IgD-negative memory B cell (primary cell): ENCODE results near the gene MUC4. TPM values are rescaled to one million over a fixed set of nuclear protein-coding genes. Genes with fewer than 3 reads are reported as not detected.
A peak's percentile ranks its signal among the peaks of the same experiment; 100 is the strongest.
"Not testable (repeated sequence)": the region's sequence is repeated elsewhere in the genome, so short reads cannot be mapped to it uniquely, and the experiment has no call there.

Experiments used
- H3K27ac Mint-ChIP-seq, 3 donors: one replicate each; pipeline ENCODE4 v1.8.0; 2020 to 2022; ENCODE audit warnings: mild to moderate bottlenecking in 3 of 3, mixed read lengths in 3 of 3, moderate library complexity in 1 of 3
- H3K27me3 Mint-ChIP-seq: one replicate; pipeline ENCODE4 v1.8.0; 2021; ENCODE audit warnings: mixed read lengths
- H3K36me3 Mint-ChIP-seq: one replicate; pipeline ENCODE4 v1.8.0; 2020; ENCODE audit warnings: mild to moderate bottlenecking, mixed read lengths
- H3K4me1 Mint-ChIP-seq, 3 donors: one replicate each; pipeline ENCODE4 v1.8.0; 2020 to 2022; ENCODE audit warnings: mixed read lengths in 3 of 3, mild to moderate bottlenecking in 1 of 3
- H3K4me3 Mint-ChIP-seq, 4 donors: one replicate each; pipeline ENCODE4 v1.8.0; 2020 to 2022; ENCODE audit warnings: mild to moderate bottlenecking in 4 of 4, mixed read lengths in 4 of 4, moderate library complexity in 3 of 4
- H3K9me3 Mint-ChIP-seq, 3 donors: one replicate each; pipeline ENCODE4 v1.8.0; 2020 to 2021; ENCODE audit warnings: mixed read lengths in 3 of 3, mild to moderate bottlenecking in 1 of 3
- polyA plus RNA-seq: library from polyadenylated mRNA; unstranded; fragments of 300-500 nt; fragmentation: Illumina TruSeq; gene quantifications from one replicate; pipeline ENCODE4 v1.2.3, GENCODE V29; 2021

Gene MUC4
- polyA plus RNA-seq, 1 donor from 2014 or later: 0.01 TPM

GRCh38 chr3:195808741-195809290, 2.9 kb downstream of the MUC4 start:
- Mint-ChIP-seq H3K27me3 (peaks cover 20% of the 10 kb centered on the region), H3K4me3 (no peak overlapping the region), H3K4me1 (peaks cover 0 to 7% (median 3%) of the 10 kb centered on the region in 3 donors), H3K9me3 (no peaks in the 10 kb centered on the region), H3K27ac (no peak overlapping the region), H3K36me3 (no peaks in the 10 kb centered on the region)

GRCh38 chr3:195807681-195808121, 4.0 kb downstream of the MUC4 start:
- Mint-ChIP-seq H3K9me3 (no peaks in the 10 kb centered on the region), H3K4me1 (peaks cover 10 to 15% (median 11%) of the 10 kb centered on the region in 3 donors), H3K27me3 (peaks cover 22% of the 10 kb centered on the region), H3K4me3 (no peak overlapping the region), H3K36me3 (no peaks in the 10 kb centered on the region), H3K27ac (no peak overlapping the region)

- Mint-ChIP-seq H3K36me3 (no peaks in the 10 kb centered on the region), H3K4me1 (peaks cover 17 to 24% (median 18%) of the 10 kb centered on the region in 3 donors), H3K27me3 (peaks cover 26% of the 10 kb centered on the region), H3K9me3 (no peaks in the 10 kb centered on the region), H3K4me3 (no peak overlapping the region), H3K27ac (no peak overlapping the region)
Measured at GRCh38 chr3:195806916-195807231, 4.9 kb downstream of the MUC4 start.

GRCh38 chr3:195806211-195806915, 5.4 kb downstream of the MUC4 start:
- peaks cover 17 to 29% (median 19%) of the 10 kb centered on the region in 3 donors for H3K4me1 Mint-ChIP-seq
- no peaks in the 10 kb centered on the region for H3K9me3 Mint-ChIP-seq
- H3K27me3 Mint-ChIP-seq: peaks cover 28% of the 10 kb centered on the region
- H3K36me3 Mint-ChIP-seq: no peaks in the 10 kb centered on the region
- H3K27ac Mint-ChIP-seq: peak overlapping the region in 1 of 3 donors; percentile 60
- H3K4me3 Mint-ChIP-seq: peak overlapping the region in 1 of 4 donors; percentile 70

- H3K36me3 Mint-ChIP-seq, H3K9me3 Mint-ChIP-seq, H3K27ac Mint-ChIP-seq: not testable (repeated sequence)
- H3K4me3 Mint-ChIP-seq: peak overlapping the region in 1 of 4 donors; percentile 75
- H3K27me3 Mint-ChIP-seq: peaks cover 25% of the 10 kb centered on the region
- H3K4me1 Mint-ChIP-seq: peaks cover 16 to 29% (median 19%) of the 10 kb centered on the region in 3 donors
Measured at GRCh38 chr3:195805588-195805987, 6.1 kb downstream of the MUC4 start.

- H3K4me3 Mint-ChIP-seq: peak overlapping the region in 2 of 4 donors; percentile 37 to 75
- H3K27ac Mint-ChIP-seq: no peak overlapping the region
Measured at GRCh38 chr3:195805181-195805580, 6.5 kb downstream of the MUC4 start.

GRCh38 chr3:195803289-195803908, 8.3 kb downstream of the MUC4 start:
- H3K4me3 Mint-ChIP-seq: peak overlapping the region in 1 of 4 donors; percentile 74
- no peaks in the 10 kb centered on the region for H3K36me3 Mint-ChIP-seq
- peaks cover 16 to 29% (median 19%) of the 10 kb centered on the region in 3 donors for H3K4me1 Mint-ChIP-seq
- H3K9me3 Mint-ChIP-seq: no peaks in the 10 kb centered on the region
- H3K27me3 Mint-ChIP-seq: peaks cover 25% of the 10 kb centered on the region
- H3K27ac Mint-ChIP-seq: no peak overlapping the region

More at GRCh38 chr3:195805181-195805580, 6.5 kb downstream of the MUC4 start:
- H3K36me3 Mint-ChIP-seq: no peaks in the 10 kb centered on the region
- H3K27me3 Mint-ChIP-seq: peaks cover 25% of the 10 kb centered on the region
- no peaks in the 10 kb centered on the region for H3K9me3 Mint-ChIP-seq
- H3K4me1 Mint-ChIP-seq: peaks cover 16 to 29% (median 19%) of the 10 kb centered on the region in 3 donors

- Mint-ChIP-seq H3K36me3 (no peaks in the 10 kb centered on the region), H3K27me3 (peaks cover 25% of the 10 kb centered on the region), H3K27ac (peak overlapping the region in 1 of 3 donors; percentile 9), H3K9me3 (no peaks in the 10 kb centered on the region), H3K4me1 (peaks cover 16 to 29% (median 19%) of the 10 kb centered on the region in 3 donors), H3K4me3 (peak overlapping the region in 3 of 4 donors; percentile 6 to 74 (median 69))
Measured at GRCh38 chr3:195802795-195803194, 8.9 kb downstream of the MUC4 start.

- Mint-ChIP-seq H3K36me3 (no peaks in the 10 kb centered on the region), H3K27ac (peak overlapping the region in 2 of 3 donors; percentile 9 to 78), H3K27me3 (peaks cover 24% of the 10 kb centered on the region), H3K4me3 (peak overlapping the region in 3 of 4 donors; percentile 6 to 74 (median 6)), H3K4me1 (peaks cover 16 to 29% (median 19%) of the 10 kb centered on the region in 3 donors), H3K9me3 (no peaks in the 10 kb centered on the region)
Measured at GRCh38 chr3:195802261-195802701, 9.4 kb downstream of the MUC4 start.

GRCh38 chr3:195801251-195802183, 10.2 kb downstream of the MUC4 start:
- peak overlapping the region in 1 of 3 donors; percentile 78 for H3K27ac Mint-ChIP-seq
- H3K4me1 Mint-ChIP-seq: peaks cover 16 to 29% (median 19%) of the 10 kb centered on the region in 3 donors
- H3K9me3 Mint-ChIP-seq: no peaks in the 10 kb centered on the region
- H3K36me3 Mint-ChIP-seq: no peaks in the 10 kb centered on the region
- H3K4me3 Mint-ChIP-seq: peak overlapping the region in 2 of 4 donors; percentile 6 to 14
- peaks cover 25% of the 10 kb centered on the region for H3K27me3 Mint-ChIP-seq

GRCh38 chr3:195800240-195800639, 11.5 kb downstream of the MUC4 start:
- Mint-ChIP-seq H3K4me1 (peaks cover 18 to 24% (median 19%) of the 10 kb centered on the region in 3 donors), H3K9me3 (no peaks in the 10 kb centered on the region), H3K27ac (no peak overlapping the region), H3K27me3 (peaks cover 24% of the 10 kb centered on the region), H3K4me3 (no peak overlapping the region), H3K36me3 (no peaks in the 10 kb centered on the region)

GRCh38 chr3:195796795-195797194, 14.9 kb downstream of the MUC4 start:
- peaks cover 0 to 5% (median 2%) of the 10 kb centered on the region in 3 donors for H3K4me1 Mint-ChIP-seq

GRCh38 chr3:195794708-195795107, 17.0 kb downstream of the MUC4 start:
- Mint-ChIP-seq H3K27me3 (peaks cover 28% of the 10 kb centered on the region), H3K4me3 (no peak overlapping the region), H3K4me1 (peaks cover 8 to 14% (median 11%) of the 10 kb centered on the region in 3 donors), H3K36me3 (no peaks in the 10 kb centered on the region), H3K9me3 (peaks cover 0 to 3% (median 2%) of the 10 kb centered on the region in 3 donors), H3K27ac (no peak overlapping the region)

More at GRCh38 chr3:195796795-195797194, 14.9 kb downstream of the MUC4 start:
- Mint-ChIP-seq H3K36me3 (no peaks in the 10 kb centered on the region), H3K9me3 (peaks cover 0 to 3% (median 2%) of the 10 kb centered on the region in 3 donors), H3K27ac (no peak overlapping the region), H3K4me3 (no peak overlapping the region), H3K27me3 (peaks cover 14% of the 10 kb centered on the region)

- H3K36me3 Mint-ChIP-seq, H3K27ac Mint-ChIP-seq, H3K9me3 Mint-ChIP-seq, H3K4me3 Mint-ChIP-seq: not testable (repeated sequence)
- H3K4me1 Mint-ChIP-seq: peaks cover 8 to 22% (median 15%) of the 10 kb centered on the region in 3 donors
- H3K27me3 Mint-ChIP-seq: peaks cover 33% of the 10 kb centered on the region
Measured at GRCh38 chr3:195792621-195793020, 19.1 kb downstream of the MUC4 start.
